Cardiac septum (tissue), 1 donor: ENCODE data around the gene TMEM45A. TPM values are rescaled to one million over a fixed set of nuclear protein-coding genes. Genes with fewer than 3 reads are reported as not detected.
"Not testable (repeated sequence)": the region's sequence is repeated elsewhere in the genome, so short reads cannot be mapped to it uniquely, and the experiment has no call there.

ENCODE experiments used
- DNase-seq: peaks from one replicate; pipeline ENCODE4 v3.0.0-alpha.2; 2020; ENCODE audit warnings: low spot score
- intact Hi-C: fragments of 100-400 bp; cut with DNase I; formaldehyde crosslinking; loops from one replicate; pipeline ENCODE4 v1.14.0; 2022
- total RNA-seq: library from RNA; stranded (reverse); fragmentation: NEBNext Ultra II Directional; extraction: Animal tissue kit (Norgen Biotek cat#: 25700); gene quantifications from one replicate; pipeline ENCODE4 v1.2.1, GENCODE V29; 2021
- donor health status: DM: no; HTN: no; CAD: no.

The TMEM45A gene
- total RNA-seq, 1 donor from 2014 or later, result 4.8 TPM

DNA sequence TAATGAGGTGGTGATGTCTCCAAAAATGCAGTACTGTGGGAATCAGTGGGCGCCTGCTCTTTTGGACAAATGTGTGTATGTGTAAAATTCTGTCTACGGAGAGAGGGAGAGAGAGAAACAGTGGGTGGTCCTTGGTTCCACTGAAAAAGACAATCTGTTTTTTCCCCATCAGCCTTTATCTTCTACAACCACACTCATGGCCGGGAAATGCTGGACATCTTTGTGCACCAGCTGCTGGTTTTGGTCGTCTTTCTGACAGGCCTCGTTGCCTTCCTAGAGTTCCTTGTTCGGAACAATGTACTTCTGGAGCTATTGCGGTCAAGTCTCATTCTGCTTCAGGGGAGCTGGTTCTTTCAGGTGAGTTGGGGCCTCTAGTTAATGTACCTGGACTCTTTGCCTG is 65.8 kb downstream of the TMEM45A start:
- intact Hi-C loops, result no loop called here
- no peak for DNase-seq

DNA sequence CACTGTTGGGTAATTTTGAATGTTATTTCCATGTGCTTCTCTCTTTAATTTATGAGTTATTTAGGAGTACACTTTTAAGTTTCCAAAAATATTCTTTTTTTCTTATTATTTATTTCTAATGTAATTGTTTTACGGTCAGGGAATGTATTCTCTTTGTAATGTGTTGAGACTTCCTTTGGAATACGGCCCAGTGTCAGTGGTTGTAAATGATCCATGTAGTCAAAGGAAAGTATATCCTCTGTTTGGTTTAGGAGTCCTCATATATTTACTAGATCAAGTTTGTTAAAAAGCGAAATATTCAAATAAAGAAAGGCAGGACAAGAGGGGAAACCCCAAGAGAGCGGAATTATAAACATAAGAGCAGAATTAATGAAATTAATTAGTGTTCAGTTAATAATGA is 68.0 kb downstream of the TMEM45A start:
- DNase-seq, result no peak
- intact Hi-C loops, result no loop called here

DNA sequence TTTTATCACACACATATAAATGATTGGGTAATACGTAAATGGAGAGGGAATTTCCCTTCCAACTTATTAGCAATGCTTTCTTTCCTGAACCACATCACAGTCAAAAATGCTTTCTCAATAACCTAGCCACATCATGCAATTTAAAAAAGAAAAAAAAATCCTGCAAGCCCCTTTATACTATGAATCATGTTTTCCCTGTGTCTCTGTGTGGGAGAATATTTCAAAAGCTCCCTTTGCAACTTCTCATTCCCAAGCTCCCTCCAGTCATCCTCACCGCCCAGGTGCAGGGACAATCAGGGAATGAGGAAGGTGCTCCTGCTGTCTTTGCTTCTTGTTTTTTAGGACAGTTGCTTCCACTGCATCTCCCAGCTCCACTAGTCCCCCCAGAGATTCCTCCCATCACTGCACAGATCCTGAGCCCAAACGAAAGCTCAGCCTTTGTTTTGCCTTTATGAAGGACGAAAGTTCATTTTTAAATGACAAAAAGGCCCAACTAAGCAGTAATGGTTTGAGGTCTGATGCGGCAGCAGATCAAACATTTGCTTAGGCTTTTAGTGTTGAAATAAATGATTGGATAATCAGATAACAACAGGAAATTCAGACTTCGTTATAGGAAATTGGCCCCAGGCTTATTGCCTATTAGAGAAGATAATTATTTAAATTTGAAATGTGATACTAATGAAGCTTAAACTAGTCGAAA is 69.2 kb downstream of the TMEM45A start:
- intact Hi-C loops, result no loop called here
- no peak for DNase-seq

DNA sequence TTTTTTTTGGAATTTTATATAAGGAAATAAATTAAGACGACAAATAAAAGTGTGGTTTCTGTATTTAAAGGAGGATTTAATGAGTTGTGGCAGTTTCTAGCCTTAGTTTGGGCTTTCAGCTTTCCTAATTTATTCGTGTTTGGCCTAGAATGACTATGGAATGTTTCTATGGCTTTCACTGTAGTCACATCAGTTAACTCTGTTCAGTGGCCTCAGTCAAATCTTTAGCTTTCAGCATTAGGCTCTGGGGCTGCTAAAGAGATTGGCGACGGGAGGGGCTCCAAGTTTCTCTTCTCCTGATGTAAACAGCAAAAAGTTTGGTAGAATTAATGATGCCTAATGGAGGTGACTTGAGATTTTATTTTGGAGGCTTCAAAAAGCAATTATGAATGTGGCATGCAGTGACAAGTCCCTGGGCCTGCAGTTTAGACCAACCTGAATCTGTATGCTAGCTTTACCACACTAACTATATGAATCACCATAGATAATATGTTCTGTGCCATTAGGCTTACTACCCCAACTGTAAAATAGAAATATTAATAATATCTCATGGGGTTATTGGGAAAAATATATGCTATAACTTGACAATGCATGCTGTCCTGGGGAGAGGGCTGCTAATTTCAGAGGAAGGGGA is 69.9 kb downstream of the TMEM45A start:
- intact Hi-C loops, result no loop called here
- no peak for DNase-seq

DNA sequence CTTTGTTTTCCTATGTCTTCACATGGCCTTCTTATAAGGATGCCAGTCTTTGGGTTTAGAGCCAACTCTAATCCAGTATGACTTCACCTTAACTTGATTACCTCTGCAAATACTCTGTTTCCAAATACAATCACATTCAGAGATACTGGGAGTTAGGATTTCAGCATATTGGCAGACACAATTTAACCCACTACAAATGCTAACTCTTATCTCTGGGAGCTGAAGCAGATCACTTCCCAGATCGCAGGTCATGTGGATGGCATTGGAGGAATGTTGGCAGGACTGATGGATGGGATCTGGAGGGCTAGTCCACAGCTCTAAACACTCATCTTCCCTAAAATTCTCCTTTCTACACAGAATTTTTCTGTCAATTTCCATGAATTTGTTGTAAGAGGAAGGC is 70.8 kb downstream of the TMEM45A start:
- intact Hi-C loops, result no loop called here
- DNase-seq, result no peak

DNA sequence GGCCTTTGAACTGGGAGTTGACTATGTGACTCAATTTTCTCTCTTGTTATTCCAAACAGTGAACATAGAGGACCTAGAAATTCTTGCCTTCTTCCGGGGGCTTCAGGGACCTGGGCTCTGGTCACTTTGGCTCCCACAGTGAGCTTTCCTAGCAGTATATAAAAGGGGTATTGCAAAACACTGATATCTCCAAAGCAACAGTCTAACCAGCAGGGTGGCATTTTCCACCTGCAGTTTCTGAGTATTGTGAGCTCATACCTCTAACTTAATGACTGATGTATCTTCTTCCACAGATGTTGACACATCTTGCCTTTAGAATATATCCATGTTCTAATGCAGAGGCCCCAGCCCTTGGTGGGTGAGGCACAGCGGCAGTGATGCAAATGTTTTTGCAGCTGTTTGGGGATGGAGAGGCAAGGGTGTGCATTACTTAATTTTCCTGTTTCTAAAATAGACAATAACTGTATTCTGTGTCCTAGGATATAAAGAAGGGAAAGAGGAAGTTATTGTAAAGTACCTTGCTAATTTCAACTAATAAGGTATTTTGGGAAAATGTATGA is 71.3 kb downstream of the TMEM45A start:
- intact Hi-C loops, result no loop called here
- no peak for DNase-seq

DNA sequence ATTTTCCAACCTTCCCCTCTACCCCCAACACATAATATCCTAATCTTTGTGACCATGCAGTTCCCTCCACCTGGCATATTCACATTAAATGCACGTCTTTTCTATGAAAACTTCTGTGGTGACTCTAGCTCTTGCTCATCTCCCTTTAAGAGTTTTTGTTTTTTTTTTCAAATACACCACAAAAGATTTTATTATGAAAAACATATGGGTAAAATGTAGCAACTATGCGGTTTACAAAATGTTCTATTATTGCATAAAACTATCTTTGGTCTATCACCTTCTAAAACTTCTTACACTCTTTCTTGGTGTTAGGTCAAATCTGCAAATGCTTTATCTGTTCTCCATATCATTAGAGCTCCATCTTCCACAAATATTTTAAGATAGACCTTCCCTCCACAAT is 78.4 kb downstream of the TMEM45A start:
- intact Hi-C loops, result no loop called here
- DNase-seq, result no peak

DNA sequence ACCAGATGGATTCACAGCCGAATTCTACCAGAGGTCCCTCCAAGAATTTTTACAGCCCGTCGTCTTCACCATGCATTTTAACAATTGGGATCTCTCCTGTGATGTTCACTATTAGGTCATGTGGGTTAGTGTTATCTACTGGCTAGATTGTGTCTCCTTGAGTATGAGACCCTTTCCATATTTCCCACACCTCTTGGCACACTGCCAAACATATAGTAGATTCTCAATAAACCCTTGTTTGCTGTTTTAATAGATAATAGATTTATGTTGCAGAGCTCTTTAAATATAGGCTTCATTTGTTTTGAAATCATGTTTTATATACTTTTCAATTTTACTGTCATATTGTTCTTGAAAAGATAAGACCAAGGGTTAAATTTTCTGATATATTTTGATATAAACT is 82.1 kb downstream of the TMEM45A start:
- intact Hi-C loops, result no loop called here

DNA sequence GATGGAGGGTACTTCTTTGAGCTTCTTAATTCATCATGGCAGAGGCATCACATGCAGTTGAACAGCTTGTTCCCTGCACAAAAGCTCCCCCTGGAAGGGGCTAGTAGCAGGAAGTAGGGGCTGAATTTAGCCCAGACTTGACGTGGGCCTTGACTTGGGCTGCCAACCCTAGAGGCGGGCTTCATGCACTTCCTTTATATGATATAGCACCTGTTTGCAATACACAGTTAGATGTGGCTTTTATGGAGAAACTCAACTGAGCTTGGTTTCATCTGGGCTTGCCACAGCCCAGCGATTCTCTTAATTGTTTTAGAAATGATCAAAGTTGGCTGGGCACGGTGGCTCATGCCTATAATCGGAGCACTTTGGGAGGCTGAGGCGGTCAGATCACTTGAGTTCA is 83.3 kb downstream of the TMEM45A start:
- intact Hi-C loops, result no loop called here

More for the DNA sequence above, 82.1 kb downstream of the TMEM45A start:
- DNase-seq, result no peak

DNA sequence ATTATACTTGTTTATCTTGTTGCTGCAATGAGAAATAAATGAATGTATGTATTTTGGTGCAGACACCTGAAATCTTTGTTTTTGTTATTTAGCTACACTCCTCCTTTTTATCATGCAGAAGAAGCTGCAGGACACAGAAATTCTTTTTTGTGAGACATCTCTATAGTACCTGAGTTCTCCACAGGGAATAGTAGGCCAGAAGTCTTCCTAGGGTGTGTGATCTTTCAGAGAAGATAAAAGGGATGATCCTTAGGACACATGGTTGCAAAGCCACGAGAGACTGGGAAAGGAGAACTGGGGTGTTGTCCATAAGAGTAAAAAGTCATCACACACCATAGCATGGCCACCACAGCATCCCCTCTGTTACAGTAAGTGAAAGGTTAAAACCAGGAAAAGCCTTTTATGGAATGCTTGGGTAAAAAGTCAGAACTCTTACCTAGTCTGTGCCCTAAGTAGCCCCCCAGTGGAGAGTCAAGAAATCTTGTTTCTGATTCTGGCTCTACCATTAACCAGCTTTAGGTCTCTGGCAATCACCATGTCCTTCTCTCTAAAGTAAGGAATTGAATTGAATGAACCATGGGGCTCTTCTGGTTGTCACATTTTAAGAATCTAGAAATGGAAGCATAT is 85.1 kb downstream of the TMEM45A start:
- DNase-seq, result no peak
- intact Hi-C loops, result no loop called here

More for the DNA sequence above, 83.3 kb downstream of the TMEM45A start:
- DNase-seq, result no peak

DNA sequence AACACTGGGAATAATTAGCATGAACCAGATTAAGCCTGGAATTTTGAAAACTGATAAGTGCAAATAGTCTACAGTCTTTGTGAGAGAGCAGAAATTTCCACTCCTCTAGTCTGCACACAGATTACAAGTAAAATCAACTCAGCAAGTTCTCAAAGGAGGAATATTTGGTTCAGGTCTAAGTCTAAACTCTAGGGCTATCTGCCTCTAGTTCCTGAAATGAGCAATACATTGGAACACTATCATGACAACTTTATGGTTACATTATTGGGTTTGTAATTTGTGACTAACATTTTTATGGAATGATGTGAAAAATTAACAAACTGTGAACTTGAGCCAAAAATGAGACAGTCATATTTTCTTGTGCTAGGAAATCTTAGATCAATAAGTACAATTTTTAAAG is 86.2 kb downstream of the TMEM45A start:
- intact Hi-C loops, result no loop called here

DNA sequence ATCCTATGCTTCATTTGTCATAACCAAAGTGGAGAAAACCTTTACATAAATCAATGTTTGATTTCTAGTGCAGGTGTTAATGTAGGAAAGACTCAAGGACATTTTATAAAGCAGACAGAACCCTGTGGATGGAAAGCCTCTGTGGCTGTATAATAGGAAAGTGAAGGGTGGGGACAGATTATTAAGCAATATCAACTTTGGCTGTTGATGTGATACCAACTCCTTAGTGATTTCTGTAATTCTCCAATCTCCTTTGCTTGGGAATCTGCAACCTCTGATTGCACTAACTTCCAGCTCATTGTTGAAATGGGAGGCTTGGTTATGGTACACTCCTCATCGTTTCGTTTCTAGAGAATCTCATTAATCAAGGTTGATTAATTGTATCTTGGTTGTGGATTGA is 87.7 kb downstream of the TMEM45A start:
- intact Hi-C loops, result no loop called here

More for the DNA sequence above, 86.2 kb downstream of the TMEM45A start:
- no peak for DNase-seq

DNA sequence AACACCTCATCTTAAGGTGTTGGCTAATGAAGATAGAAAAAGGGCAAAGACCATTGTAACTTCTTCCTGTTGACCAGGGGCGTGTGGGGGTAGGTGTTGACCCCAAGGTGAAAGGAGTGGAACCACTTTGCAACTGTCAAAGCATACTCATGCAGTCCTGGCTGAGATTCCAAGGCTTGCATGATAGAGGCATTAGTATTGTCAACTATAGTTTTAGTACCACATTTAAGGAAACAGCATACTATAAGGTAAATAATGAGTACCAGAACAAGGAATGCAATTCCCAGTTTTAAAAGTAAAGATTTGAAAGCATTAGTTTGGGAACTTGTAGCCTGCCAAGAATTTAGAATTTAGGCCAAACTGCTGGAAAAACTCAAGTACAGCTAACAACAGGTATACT is 89.2 kb downstream of the TMEM45A start:
- intact Hi-C loops, result no loop called here
- no peak for DNase-seq

More for the DNA sequence above, 87.7 kb downstream of the TMEM45A start:
- no peak for DNase-seq

DNA sequence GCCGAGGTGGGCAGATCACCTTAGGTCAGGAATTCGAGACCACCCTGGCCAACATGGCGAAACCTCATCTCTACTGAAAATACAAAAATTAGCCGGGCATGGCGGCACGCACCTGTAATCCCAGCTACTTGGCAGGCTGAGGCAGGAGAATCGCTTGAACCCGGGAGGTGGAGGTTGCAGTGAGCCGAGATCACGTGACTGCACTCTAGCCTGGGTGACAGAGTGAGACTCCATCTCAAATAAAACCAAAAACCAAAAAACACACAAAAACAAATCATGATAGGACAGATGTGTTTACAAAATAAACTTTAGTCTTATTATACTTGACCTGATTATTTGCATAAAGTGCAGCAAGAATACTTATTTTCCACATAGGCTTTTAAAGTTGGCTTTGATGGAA is 89.7 kb downstream of the TMEM45A start:
- intact Hi-C loops, DNase-seq: not testable (repeated sequence)

DNA sequence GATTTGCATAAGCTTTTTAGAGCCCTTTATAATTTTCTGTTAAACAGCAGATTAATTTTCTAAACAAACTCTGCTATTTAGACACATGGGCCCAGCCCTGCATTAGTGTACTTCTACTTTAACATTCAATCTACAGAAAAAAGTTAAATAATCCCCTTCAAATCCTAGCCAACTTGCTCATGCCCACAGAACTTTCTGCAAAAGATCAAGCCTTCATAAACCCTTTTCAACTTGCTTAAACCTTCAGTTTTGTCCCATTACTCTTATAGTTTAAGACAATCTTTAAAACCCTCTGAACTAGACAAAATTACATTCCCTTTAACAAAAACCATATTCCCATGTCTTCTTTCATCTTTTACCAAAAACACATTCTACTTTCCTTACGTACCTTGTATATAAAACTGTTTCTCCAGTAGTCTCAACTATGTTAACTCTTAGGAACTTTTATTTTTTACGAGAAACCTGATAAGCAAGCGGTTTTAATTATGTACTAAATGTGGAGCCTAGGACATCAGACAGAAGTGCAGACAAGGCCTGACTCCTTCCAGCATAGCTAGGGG is 91.8 kb downstream of the TMEM45A start:
- intact Hi-C loops, result no loop called here
- no peak for DNase-seq

DNA sequence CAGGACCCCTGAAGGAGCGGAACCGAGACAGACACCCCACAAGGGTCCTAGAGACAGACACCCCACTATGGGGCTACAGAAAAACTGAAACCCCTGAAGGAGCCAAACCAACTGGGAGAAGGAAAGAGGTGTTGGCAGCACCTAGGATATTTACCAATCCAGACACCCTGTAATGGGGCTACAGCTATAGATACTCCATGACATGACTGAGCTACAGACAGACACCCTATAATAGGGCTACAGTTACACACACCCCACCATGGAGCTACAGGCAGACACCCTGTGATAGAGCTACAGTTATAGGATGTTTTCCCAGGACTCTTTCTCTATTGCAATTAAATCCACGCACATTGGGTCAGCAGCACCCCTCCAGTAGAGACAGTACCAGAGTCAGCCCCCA is 94.4 kb downstream of the TMEM45A start:
- intact Hi-C loops, result no loop called here
- no peak for DNase-seq

DNA sequence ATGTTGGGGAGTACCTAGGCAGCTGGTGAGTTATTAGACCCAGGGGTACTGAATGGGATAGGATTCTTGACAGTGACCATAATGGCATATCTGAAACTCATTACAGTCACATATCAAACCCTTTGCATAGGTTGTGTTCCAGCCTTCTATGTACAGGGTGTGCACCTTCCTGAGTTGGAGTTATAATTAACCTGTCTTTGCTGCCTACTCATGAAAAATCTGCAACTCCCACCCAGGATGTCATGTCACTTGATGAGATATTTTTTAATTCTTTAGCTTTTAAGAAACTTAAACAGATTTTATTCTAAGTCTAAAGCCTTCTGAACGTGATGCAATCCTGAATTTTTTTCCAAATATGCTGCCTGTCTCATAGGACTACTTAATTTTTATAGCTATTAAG is 95.8 kb downstream of the TMEM45A start:
- DNase-seq, result no peak
- intact Hi-C loops, result no loop called here

DNA sequence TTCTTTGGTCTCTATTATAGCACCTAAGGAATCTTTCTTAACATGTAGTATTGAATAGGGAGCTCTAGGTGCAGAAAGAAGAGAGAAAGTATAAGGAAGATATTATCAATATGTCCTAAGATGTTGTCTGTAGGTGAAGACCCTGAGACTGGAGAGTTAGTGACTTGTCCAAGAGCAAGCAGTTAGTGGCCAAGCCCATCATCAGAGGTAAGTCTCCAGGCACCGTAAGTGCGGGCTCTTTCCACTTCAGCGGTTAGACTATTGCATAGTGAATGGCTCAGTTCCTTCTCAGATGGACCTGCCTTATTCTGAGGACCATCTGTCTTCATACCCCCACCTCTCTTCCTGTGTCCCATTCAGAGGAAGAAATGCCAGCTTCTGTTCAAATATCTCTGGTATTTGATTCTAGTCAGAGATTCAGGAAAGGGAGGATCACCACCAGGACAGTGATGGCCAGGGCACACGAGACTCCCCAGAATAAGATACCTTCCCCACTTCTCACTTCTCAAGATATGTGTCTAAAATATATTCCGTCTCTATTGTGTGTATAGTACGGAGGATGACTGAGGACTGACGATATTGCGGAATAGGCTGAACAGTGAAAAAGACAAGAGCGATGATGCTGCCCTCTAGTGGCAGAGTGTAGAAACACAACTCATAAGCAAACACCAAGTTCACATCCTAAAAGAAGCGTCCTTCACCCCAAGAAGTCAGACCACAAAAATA is 97.9 kb downstream of the TMEM45A start:
- DNase-seq, result no peak
- intact Hi-C loops, result loop anchor here (2.0 to 10.0 kb wide), 3 partner anchors 127 to 755 kb away; no protein-coding TSS in a partner anchor

DNA sequence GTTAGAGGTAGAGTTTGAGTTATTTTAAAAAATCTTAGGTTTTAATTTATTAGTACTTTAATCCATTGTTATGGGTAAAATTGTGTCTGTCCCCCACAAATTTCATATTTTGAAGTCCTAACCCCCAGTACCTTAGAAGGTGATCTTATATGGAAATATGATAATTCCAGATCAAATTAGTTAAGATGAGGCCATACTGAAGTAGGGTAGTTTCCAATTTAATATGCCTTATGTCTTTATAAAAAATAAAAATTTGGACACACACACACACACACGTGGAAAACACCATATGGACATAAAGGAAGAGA is 98.4 kb downstream of the TMEM45A start:
- no peak for DNase-seq
- intact Hi-C loops, result loop anchor here (2.0 to 10.0 kb wide), 3 partner anchors 128 to 756 kb away; no protein-coding TSS in a partner anchor

DNA sequence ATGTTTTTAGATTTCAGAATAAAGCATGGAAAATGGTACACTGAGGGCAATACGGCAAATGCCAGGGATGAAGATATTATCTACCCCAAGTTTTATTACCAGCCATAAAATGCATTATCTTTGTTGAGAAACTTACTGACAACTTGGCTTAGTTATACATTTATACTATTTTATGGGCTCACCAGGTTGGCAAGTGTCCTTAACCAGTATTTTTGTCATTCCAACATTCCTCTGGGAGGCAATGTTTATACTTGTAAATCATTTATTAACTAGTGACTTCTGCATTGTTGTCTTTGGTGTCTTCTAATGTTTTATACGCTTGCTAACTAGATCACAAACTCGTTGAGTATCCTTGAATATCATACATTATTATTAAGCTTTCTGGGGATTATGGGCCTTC is 99.0 kb downstream of the TMEM45A start:
- no peak for DNase-seq
- intact Hi-C loops, result loop anchor here (2.0 to 10.0 kb wide), 3 partner anchors 129 to 757 kb away; no protein-coding TSS in a partner anchor
